Activated CD4-positive, alpha-beta T cell treated with anti-CD3 and anti-CD28 coated beads for 48 hours (primary cell): ENCODE results near the gene DFFB.
"Not testable (repeated sequence)": the region's sequence is repeated elsewhere in the genome, so short reads cannot be mapped to it uniquely, and the experiment has no call there.

Source experiments
- DNase-seq: peaks from one replicate; pipeline ENCODE4 v3.0.0-alpha.2; 2020

Gene DFFB, protein sequence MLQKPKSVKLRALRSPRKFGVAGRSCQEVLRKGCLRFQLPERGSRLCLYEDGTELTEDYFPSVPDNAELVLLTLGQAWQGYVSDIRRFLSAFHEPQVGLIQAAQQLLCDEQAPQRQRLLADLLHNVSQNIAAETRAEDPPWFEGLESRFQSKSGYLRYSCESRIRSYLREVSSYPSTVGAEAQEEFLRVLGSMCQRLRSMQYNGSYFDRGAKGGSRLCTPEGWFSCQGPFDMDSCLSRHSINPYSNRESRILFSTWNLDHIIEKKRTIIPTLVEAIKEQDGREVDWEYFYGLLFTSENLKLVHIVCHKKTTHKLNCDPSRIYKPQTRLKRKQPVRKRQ

DNA sequence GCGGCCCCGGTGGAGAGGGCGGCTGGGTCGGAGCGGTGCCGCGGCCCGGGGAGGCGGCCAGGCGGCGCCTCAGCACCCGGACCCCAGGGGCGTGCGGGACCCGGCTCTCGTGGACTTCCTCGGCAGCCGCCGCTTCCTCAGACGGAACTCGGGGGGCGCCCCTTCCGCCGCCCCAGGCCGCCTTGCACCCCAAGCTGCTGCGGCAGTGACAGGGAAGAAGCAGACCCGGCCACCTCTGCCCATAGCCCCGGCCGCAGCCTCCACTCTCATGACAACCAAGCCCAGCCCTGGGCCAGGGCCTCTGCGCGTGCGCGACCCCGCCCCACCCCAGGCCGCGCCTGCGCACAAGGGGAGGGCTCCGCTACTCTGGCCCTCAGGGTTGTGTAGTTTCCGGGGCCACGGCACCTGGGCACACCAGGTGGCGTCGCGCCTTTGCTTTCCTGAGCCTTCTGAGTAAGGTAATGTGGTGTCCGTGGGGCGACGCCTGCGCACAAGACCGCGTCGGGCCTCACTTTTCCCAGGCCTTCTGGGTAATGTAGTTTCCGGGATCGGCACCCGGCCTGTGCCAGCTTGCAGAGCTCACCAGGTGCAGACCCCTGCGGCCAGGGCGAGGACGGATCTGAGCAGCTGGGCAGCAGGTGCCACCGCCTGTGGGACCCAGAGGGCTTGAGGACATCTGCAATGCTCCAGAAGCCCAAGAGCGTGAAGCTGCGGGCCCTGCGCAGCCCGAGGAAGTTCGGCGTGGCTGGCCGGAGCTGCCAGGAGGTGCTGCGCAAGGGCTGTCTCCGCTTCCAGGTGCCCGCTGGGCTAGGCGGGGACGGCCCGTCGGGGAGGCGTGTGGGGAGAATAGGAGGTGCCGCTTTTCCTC is at the start of gene DFFB, which contains the start of gene CEP104:
Gene DFFB, plus strand, starts transcription at position 554 of the 868 bp plus-strand sequence. Its CDS starts 128 bp downstream, at position 682.
Gene CEP104, minus strand, starts transcription at position 289 of the 868 bp plus-strand sequence. CDS start 4,804 bp downstream, outside the sequence.
- DNase-seq = peak; percentile 97

DNA sequence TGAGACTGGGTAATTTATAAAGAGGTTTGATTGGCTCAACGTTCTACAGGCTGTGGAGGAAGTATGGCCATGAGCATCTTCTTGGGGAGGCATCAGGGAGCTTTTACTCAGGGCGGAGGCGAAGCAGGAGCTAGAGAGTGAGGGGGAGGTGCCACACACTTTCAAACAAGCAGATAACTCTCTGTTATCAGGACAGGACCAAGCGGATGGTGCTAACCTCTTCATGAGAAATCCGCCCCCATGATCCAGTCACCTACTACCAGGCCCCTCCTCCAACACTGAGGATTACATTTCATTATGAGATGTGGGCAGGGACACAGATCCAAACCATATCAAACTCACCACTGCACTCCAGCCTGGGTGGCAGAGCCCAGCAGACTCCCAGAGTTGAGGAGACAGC is 49.5 kb upstream of the DFFB start:
- DNase-seq = no peak

DNA sequence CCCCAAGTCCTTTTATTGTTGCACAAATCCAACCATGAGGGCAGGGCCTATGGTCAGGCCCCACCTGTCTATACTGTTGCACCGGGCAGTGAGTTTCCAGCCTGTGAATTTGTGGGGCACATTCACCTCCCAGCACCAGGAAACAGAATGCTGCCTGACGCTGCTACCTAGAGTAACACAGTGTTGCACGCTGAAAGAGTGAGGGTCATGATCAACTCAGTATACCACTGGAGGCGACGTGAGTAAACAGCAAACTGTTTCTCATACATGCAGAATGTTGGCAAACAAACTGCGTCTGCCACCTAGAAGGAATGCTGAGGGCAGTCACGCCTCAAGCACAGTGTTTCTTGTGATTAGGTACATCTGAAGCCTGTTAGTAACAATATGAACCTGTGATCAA is 47.6 kb upstream of the DFFB start:
- no peak for DNase-seq

DNA sequence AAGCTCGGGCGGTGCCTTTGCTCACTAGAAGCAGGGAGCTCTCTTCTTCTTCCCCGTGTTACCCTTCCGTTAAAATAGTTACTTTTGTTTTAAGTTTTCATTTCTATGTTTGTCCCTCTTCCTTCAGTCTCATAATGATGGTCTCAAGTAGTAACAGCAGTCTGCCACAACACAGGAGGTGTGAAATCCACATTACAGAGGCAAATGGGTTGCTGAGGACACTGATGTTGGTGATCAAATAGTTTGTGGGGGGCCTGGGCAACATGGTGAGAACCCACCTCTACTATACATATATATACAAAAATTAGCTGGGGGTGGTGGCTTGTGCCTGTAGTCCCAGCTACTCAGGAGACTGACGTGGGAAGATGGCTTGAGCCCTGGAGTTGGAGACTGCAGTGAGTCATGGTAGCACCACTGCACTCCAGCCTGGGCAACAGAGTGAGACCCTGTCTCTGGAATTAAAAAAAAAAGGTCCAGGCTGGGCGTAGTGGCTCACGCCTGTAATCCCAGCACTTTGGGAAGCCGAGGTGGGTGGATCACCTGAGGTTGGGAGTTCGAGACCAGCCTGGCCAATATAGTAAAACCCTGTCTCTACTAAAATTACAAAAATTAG is 47.0 kb upstream of the DFFB start:
- DNase-seq = not testable (repeated sequence)

DNA sequence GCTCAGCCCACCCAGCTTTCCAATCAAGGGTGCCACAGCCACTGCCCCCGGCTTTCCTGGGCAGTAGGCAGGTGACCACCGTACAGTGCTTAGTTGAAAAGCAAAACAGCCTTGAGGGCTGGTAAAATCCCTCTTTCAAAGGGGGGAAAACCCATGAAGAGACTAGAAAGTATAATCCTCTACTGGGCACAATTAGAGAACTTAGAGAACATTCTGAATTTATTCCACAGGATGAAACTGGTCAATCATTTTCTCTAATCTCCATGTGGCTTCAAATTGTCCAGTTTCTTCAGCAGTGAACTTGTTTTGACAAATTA is 45.7 kb upstream of the DFFB start:
- DNase-seq = no peak

DNA sequence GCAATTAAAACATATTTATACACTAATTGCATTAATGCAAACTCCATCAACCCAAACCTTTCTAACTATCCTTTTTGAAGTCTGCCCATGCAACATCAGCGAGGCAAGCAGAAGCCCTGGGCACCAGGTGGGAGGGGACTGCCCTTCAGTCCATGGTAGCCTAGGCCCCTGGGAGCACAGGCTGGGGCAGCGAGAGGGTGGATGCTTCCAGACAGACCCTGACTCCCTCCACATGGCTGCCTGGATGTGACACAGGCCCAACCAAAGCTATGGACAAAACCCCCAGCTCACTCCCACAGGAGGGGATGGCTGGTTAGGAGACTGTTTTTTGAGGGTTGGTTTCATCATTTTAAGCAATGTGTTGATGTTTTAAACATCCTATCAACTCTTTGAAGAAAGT is 43.2 kb upstream of the DFFB start:
- DNase-seq = no peak

DNA sequence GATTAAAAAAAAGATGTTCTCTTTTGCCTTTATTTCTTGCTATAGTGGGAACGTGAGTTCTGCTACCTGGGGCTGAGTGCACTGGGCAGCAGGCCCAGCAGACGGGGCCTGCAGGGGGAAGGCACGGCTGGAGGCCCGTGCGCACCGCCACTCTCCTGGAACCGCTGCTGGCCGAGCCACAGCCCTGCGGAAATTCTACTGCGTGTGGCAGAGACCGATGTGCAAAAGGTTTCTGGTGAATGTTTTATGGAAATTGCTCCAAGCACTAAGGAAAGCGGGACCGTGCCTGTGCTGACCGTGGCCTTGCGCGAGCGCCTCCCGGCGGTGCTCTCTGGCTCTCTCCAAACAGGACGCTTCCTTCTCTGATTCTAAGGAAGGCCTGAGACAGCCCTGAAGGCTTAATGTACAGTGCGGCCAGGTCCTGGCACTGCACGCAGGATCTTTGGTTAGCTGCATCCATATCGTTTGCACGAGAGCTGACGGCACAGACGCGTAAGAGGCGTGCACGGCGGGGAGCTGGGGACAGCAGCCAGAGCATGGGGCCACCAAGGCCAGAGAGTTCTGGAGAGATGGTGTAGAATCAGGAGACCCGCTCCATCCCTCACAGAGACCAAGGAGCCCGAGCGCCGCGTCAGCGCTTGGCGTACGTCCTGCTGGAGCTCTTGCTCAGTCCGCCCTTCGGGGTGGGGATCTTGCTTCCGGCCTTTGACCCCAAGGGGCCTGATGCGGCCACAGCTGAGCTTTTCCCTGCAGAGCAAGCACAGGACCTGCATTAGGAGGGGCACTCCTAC is 42.3 kb upstream of the DFFB start:
- DNase-seq = no peak

DNA sequence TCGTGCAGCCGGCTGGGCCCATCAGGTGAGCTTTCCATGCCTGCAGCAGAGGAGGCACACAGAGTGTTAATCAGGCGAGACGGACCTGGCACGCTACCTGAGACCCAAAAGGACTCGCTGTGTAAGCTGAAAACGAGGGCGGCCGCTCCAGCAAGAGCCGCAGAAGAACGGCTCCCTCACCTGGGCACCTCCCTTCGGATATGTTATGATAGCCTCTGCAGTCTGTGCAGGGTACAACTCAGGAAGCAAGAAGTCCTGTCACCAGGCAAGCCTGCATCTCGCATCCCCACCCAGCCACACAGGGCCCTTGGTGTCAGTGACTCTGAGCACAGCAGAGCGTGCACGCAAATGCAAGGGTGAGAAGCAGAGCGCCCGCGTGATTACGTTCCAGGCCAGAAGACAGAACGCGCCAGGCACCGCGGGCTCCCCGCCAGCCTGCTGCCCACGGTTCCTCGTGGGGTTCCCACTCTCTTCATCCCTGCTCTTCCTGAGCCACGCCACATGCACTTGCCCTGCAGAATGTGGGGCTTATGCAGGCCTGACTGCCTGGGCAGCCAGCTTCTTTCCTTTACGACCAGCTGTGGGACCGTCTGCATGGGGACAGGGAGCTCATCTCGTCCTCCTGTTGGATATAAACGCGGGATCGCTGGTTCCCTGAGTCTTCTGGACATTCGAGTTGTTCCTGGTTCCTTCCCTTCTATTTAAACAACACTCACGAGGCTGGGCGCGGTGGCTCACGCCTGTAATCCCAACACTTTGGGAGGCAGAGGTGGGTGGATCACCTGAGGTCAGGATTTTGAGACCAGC is 40.7 kb upstream of the DFFB start:
- no peak for DNase-seq

DNA sequence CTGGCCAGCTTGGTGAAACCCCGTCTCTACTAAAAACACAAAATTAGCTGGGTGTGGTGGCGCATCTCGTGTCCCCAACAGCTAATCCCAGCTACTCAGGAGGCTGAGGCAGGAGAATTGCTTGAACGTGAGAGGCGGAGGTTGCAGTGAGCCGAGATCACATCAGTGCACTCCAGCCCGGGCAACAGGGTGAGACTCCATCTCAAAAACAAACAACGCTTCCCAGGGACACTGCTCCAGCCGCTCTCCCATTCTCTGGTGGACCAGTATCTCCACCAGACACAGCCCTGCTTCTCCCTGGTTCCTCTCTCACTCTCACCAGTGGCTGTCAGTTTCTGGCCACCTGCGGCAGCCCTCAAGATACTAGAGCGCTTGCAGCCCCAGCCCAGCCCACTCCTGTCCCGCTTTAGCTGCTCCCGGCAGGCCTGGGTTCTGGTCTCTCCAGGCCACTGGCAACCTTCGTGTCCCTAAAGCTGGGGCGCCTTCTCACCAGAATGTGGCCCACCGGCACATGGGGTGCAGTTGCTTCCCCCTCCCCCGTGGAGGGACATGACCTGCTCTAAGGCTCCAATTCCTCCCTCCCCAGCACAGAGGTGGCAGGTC is 40.0 kb upstream of the DFFB start:
- no peak for DNase-seq

DNA sequence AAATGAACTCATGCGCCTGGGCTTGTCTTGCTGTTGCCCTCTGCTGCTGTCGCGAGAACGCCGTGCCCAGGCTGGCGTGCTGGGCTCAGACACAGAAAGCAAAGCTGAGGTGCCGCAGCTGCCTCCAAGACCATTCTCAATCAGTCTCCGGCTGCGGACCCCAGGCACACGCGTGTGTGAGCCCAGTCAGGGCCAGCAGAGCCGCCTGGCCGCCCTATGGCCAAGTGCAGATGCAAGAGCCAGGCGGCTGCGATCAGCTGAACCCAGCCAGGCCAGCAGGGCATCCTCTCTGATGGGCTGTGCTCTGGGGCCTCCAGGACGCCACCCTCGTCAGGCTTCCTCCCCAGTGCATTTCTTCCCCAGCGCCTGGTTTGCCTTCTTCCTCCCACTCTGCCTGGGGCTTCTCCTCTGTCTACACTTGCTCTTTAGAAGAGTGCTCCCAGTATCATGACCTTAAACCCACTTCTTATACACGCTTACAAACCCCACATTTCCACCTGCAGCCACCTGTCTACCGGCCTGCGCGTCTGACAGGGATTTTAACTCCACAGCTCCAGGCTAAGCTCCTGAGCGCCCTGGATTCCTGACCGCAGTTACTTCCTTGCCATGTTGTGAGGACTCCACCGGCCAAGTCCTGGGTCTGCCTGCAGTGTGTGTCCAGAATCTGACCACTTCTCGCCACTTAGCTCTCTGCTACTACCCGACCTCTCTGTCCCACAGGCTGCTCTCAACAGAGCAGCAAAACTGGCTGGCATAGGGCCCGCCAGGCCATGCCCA is 39.3 kb upstream of the DFFB start:
- no peak for DNase-seq

DNA sequence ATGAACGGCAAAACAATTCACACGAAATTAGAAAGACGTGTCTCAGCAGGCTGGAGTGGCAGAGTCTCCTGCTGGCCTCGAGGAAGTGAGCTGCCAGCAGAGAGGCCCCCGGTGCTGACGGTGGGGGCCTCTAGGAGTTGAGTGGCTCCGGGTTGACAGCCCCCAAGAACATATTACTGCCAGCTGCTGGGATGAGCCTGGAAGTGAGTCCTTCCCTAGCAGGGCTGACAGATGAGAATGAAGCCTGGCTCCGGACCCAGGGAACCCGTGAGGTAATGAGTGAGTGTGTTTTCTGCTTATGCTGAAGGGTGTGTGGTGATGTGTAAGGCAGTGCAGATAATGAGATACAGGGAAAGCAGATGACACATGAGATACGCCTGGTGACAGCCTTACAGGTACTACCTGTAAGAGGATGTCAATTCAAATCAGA is 37.5 kb upstream of the DFFB start:
- no peak for DNase-seq

DNA sequence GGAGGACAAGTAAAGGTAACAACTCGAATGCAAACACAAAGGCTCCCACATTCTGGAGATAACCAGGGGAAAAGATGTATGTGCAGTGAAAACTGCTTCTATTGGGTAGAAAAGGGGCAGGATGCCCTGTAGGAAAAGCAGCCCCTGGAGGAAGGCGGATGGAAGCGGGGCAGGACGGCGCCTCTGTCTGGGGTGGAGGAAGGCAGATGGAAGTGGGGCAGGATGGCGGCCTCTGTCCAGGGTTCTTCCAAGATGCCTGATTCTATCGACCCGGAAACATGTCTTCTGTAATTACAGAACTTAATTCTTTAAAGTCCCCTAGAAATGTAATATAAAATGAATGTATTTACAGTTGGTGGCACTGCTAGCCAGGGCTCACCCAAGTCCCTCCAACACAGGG is 37.0 kb upstream of the DFFB start:
- DNase-seq = no peak

DNA sequence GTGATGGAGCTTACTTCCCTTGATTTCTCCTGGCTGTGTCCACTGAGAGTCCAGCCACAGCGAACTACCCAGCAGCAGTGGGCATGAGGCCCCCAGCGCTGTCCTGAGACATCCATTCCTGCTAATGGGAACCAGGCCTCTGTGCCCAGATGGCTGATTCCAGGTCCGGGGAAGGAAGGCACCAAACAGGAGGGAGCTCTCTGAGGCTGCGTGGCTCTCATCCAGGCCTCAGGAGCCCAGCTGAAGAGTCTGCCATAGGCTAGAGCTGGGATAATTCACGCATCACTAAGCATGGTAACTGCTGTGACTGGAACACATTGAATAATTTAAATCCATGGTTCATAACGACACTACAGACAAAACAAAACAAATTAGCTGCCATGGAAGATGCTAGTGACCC is 36.3 kb upstream of the DFFB start:
- no peak for DNase-seq

DNA sequence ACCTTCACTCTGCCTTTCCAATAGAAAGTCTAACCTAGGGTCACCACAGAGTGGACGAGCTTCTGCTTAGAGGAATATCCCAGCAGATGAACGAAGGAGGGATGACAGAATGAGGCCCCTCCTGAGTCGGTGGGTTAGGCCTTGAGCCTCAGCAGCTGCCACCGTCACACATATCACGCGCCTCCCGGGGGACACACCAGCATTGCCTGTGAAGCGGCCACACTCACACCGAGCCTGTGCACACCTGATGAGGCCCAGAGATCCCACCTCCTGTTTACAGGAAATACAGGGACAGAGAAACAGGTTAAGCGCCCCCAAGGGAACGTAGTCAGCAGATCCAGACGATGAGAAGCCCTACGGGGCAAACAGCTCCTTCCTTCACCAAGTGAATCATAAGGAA is 35.8 kb upstream of the DFFB start:
- DNase-seq = no peak

DNA sequence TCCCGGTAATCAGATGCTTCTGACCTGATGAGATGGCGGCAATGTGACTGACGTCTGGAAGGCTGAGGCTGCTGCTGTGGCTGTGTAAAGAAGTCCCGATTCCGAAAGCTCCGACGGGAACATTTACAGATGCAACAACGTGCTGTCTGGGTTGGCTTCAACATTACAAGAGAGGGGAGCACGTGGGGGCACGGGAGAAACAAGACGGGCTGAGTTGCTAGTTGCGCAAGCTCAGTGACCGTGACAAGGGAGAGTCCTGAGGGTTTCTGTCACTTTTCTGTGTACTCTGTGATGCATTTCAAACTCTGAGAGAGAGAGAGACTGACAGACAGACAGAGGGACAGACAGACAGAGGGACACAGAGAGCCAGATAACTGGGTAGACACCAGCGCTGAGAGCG is 35.4 kb upstream of the DFFB start:
- no peak for DNase-seq

DNA sequence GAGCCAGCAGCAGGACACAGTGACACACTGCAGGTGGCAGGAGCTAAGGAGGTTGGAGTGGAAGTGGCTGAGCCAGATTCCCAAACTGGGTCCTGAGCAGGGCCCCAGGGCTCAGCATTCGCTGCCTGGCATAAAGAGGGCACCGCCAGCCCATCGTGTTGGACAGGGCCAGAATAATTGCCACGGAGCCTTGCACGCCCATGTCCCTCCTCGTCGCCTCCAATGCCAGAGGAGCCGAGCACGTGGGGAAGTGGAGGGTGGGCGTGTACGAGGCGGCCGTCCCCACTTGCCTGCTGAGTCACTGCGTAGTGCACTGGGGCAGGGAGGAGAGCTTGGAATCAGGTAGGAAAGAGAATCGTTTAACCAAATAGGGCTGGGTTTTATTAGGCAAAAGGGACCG is 34.9 kb upstream of the DFFB start:
- DNase-seq = no peak

DNA sequence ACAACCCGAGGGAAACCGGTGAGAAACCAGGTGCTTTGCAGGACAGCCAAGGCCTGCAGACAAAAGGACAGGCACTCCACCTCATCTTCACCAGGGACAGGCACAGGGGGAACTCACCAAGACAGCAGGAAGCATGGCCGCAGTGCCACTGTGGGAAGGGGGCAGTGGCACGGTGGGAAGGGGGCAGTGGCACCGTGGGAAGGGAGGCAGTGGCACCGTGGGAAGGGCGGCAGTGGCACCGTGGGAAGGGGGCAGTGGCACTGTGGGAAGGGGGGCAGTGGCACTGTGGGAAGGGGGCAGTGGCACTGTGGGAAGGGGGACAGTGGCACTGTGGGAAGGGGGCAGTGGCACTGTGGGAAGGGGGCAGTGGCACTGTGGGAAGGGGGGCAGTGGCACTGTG is 32.6 kb upstream of the DFFB start:
- DNase-seq = no peak

DNA sequence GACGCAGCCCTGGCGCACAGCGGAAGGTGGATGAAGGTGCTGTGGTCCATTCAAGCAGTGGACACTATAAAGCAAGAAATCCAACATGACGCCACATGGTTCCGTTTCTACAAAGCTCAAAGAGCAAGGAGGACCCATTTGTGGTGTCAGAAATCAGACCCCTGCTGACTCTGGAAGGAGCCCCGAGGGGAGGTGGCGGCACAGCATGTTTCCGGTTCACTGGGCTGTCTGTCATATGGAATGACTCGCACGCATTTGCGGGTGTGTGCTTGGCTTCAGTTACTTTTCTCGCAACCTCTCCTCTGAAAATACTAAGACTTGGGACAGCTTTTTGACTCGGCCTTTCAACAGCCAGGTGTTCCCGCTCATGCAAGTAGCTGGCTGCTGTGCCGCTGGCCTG is 31.9 kb upstream of the DFFB start:
- DNase-seq = no peak

DNA sequence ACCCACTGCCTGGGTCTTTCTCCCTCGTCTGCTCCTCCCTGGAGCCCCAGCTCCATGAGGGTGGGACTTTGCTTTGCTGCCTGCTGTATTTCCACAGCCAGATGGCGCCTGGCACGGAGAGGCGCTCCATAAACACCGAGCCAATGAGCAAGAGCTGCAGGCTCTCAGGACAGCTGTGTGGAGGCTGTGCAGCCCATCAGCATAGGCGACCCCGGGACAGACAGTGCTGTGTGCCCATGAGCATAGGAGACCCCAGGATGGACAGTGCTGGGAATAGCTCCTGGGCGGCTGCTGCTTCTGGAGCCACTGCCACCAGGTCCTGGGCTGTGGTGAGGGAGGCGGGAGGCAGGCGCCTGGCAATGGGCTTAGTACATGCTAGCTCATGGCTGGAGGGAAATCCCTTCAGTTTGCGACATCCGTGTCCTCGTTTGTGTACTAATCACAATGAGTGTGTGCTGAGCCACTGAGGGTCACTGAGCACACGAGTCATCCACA is 29.4 kb upstream of the DFFB start:
- no peak for DNase-seq

DNA sequence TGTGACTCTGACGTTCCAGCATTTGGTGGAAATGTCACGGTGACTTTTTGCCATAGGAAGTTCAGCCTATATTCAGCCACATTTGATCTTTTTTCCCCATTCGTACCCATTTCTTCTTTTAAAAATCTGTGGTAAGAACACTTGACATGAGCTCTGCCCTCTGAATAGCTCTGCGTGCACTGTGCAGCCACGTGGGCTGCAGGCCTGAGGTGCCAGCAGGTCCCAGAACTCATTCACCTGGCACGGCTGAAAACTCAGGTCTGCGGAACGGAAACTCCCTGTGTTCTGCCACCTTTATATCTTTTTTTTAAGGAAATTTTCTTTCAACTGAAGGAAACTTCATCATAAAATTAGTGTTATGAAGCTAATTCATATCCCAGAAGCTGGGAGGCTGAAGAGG is 28.9 kb upstream of the DFFB start:
- DNase-seq = no peak

DNA sequence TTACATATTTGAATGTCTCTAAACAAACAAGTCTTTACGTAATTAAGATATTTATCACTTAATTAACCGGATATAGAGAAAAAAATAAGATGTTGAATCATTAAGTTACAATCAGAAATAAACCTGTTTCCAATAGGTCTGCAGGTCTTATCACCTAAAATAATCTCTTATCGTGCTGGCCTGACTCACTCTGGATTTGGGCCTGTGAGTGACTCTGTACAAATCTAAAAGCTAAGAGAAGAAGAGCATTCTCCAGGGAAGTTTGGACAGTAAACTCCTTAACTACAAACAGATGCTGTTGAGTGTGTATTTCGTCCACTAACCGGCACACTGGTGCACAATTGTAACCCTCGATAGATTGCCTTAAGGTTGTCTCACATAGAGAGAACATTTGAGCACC is 25.6 kb upstream of the DFFB start:
- no peak for DNase-seq
